Fibroblast of skin of left biceps (primary cell): ENCODE data around the gene B4GALNT2.
"Not testable (repeated sequence)": the region's sequence is repeated elsewhere in the genome, so short reads cannot be mapped to it uniquely, and the experiment has no call there.

Experiments
- DNase-seq, 2 experiments: peaks; one replicate each; pipeline ENCODE4 v3.0.0-alpha.2; 2013; ENCODE audit warnings: low read depth in 2 of 2

The B4GALNT2 gene

GRCh38 chr17:49180998-49181635, 48.5 kb downstream of the B4GALNT2 start:
- DNase-seq: no peak

- DNase-seq: no peak
Observed at GRCh38 chr17:49183341-49183740, 50.8 kb downstream of the B4GALNT2 start.

GRCh38 chr17:49183801-49184200, 51.2 kb downstream of the B4GALNT2 start:
- no peak for DNase-seq

- DNase-seq: not testable (repeated sequence)
Observed at GRCh38 chr17:49184522-49184921, 52.0 kb downstream of the B4GALNT2 start.

GRCh38 chr17:49185381-49185780, 52.8 kb downstream of the B4GALNT2 start:
- not testable (repeated sequence) for DNase-seq

- no peak for DNase-seq
Observed at GRCh38 chr17:49187301-49187700, 54.7 kb downstream of the B4GALNT2 start.

- DNase-seq: no peak
Observed at GRCh38 chr17:49190932-49191331, 58.4 kb downstream of the B4GALNT2 start.

GRCh38 chr17:49191409-49191916, 58.9 kb downstream of the B4GALNT2 start:
- DNase-seq: no peak

- DNase-seq: peak; percentile 57
Observed at GRCh38 chr17:49191917-49192741, 59.6 kb downstream of the B4GALNT2 start.

GRCh38 chr17:49193513-49194296, 61.1 kb downstream of the B4GALNT2 start:
- DNase-seq: no peak

- DNase-seq: no peak
Observed at GRCh38 chr17:49194297-49194607, 61.7 kb downstream of the B4GALNT2 start.

- no peak for DNase-seq
Observed at GRCh38 chr17:49195751-49196150, 63.2 kb downstream of the B4GALNT2 start.

- DNase-seq: no peak
Observed at GRCh38 chr17:49196520-49196919, 64.0 kb downstream of the B4GALNT2 start.

GRCh38 chr17:49197346-49197998, 64.9 kb downstream of the B4GALNT2 start:
- no peak for DNase-seq

- DNase-seq: no peak
Observed at GRCh38 chr17:49198211-49198610, 65.6 kb downstream of the B4GALNT2 start.

GRCh38 chr17:49200423-49201083, 68.0 kb downstream of the B4GALNT2 start:
- DNase-seq: no peak

GRCh38 chr17:49201481-49201927, 68.9 kb downstream of the B4GALNT2 start:
- no peak for DNase-seq

- no peak for DNase-seq
Observed at GRCh38 chr17:49203796-49204195, 71.2 kb downstream of the B4GALNT2 start.

GRCh38 chr17:49204516-49204915, 71.9 kb downstream of the B4GALNT2 start:
- DNase-seq: no peak

GRCh38 chr17:49209061-49209571, 76.5 kb downstream of the B4GALNT2 start:
- DNase-seq: no peak
